GM19043 (cell line): ENCODE results near the gene ARNT2.

Experiments
- ATAC-seq: cut with Tn5 transposase; IDR thresholded peaks from one replicate; pipeline ENCODE4 v1.9.1; 2021; ENCODE audit warnings: low read depth; ENCODE audit not compliant: unreplicated experiment

Gene ARNT2

DNA sequence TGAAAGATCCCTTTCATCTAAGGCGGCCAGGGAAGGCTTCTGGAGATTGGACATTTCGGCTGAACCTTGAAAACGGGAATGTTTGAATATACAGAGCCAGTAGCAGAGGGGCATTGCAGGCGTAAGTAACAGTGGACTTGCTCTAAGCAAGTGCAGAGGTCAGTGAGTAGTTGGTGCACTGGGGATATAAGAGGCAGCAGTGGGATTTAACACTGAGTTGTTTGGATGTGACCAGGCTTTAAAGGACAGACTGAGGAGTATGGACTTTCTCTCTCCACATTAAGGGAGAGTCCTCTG lies 1.3 kb downstream of the ARNT2 start:
- no peak for ATAC-seq

DNA sequence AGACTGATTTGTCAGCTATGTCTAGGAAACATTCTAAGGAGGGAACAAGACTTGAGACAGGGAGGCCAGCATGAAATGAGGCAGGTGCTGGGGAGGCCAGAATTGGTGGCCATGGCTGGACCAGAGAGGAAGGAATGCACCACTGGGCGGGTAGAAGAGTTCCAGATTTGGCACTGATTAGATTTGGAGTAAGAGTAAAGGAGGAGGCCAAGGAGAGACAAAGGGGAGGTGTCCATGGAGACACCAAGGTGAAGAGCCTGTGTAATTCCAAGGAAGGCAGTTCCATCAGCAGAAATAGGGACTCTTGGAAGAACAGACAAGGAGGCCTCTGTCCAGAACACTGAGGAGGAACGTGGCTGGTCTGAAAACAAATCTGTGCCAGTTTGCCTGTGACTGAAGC lies 1.8 kb downstream of the ARNT2 start:
- ATAC-seq: no peak

DNA sequence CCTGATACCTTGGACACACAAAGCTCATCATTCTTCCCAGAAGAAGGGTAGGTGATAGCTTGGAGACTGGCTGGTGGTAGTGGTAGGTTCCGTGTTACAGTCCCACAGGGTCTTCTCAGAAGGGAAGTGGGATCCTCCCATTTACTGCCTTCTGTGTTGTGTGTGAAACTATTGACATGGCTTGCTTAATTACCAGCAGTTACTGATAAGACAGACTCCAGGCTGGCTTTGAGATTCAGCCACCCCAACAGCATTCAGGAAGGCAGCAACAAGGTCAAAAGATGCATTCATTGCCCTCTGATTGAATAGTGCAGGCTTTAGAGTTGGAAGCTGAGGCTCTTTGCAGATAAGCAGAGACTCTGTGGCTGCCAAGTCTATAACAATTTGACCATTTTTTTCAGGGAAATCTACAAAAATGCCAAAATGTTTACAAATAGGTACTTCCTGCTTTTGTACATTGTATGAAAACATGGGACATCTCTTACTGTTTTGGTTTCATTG lies 7.7 kb downstream of the ARNT2 start:
- no peak for ATAC-seq

DNA sequence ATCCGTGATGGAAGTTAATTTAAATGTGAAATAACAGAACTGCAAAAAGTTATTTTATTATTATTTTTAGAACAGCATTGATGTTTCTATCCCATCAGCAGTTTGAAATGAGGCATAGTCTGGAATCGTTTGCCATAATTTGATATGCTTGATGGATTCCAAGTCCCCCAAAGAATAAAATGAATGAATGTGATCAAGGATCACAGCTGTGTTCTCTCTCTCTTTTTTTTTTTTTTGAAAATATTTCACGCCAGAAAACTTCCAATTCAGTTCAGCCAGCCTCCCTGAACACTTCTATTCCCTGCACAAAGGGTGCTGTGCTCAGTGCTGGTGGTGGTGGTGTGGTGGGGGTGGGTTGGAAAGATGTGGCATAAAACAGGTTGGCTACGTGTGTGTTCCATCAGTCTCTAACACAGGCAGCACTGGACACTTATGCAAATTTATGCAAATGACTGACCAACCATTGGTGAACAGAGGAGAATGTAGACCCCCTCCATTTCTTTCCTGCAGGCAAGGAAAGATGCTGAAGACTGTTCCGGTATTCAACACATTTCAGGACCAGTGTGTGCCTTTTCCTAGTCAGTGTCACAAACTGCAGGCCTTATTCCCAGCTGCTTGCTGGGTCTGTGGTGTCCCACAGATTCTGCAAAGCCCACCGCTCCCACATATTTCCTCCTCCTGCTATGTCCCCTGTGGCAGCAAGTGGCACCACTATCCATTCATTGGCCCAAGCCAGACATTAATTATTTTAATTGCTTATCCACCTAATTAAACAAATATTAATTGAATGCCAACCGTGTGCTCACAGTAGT lies 10.6 kb downstream of the ARNT2 start:
- ATAC-seq: no peak

DNA sequence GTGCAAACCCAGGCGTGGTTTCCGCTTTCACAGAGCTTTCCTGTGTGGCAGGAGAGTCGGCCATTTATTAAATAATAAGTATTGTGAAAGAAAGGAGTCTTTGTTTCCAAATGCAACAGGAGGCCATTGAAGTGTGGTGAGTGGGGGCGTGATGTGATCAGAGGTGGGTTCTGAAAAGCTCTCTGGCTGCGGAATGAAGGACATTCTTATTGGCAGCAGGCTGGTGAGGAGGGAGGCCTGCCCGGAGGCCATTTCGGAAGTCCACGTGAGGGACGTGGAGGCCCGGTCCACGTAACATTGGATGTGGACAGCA lies 11.1 kb downstream of the ARNT2 start:
- ATAC-seq: no peak

DNA sequence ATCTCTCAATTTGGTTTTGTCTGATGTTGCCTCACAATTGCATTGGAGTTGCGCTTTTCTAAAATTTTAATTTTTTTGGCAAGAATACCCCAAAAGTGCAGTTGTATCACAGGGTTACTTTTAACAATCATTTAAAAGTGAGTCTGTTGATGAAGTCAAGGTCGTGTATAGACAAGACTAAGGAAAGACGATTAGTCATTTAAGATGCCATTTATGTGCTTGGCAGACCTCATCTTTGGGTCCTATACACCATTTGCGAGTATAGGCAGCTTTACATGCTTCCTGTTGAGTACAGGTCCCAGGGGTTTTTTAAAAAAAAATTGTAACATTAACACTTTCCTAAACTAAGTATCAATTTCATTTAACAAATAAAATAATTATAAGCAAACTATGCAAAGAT lies 12.5 kb downstream of the ARNT2 start:
- no peak for ATAC-seq

DNA sequence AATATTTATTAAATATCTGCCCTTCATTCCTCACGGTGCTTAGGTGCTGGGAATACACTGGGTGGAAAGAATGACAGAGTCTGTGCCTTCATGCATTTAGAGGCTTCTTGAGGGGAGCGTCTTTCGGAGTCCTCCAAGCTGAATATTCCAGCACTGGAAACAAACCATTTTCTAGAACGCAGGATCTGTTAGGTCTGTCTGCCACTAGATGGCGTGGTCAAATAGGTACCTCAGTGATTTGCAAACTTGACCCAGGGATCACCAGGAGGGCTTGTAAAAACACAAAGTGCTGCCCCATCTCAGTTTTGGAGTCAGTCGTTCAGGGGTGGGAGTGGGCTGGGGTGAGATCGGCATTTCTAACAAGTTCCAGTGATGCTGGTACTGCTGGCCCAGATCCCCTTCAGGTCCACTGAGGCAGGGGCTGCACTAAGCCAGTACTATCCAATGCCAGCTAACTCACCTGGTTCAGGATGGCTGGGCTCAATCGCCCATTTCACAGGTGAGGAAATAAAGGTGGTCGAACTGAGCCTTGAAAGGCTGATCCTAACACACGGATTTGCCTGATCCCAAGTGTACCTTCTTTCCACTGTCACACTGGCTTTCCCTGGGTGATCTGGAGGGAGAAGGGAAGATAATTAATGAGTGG lies 14.8 kb downstream of the ARNT2 start:
- ATAC-seq: no peak

DNA sequence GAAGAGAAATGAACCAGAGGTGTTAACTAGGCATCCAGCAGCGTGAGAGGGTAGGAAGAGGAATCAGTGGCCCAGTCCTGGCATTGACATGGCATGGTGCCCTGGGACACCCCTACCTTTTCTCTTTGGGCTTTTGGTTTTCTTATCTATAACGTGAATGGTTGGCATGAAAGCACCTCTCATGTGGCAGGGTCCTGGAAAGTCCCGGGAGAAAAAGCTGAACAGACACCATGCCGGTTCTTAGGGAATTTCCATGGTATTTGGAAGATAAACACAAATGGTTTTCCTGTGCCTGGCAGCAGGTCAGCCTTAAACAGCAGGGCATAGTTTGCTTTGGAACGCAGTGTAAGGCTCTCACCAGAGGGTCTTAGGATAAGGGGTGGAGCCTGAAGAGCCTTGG lies 15.4 kb downstream of the ARNT2 start:
- no peak for ATAC-seq

DNA sequence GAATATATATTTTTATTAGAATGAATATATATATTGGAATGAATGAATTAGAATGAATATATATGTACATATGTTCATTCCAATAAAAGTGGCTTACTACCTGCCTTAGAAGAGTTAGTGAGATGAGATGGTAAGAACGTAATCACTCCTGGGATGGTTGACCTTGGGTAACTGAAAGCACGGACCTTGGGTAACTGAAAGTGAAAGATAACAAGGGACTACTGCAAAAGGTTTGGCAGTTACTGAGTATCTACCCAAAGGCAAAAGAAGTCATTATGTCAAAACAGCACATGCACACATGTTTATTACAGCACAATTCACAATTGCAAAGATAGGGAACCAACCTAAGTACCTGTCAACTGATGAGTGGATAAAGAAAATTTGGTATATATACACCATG lies 16.5 kb downstream of the ARNT2 start:
- no peak for ATAC-seq

DNA sequence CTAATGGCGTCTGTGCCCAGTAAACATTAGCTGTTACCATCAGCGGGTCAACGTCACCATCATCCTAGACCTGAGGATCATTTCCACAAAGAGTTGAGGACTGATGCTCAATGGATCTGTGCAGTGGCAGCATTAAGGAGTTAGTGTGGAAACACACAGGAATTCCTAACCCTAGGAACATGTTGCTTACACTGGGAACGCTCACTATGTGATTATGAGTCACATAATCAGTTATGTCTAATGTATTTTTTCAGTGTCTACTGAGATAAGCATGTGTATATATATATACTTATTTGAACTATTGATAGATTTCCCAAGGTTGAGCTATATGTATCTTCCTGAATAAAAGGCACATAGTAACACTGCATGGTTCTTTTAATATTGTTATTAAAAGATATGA lies 19.0 kb downstream of the ARNT2 start:
- no peak for ATAC-seq

DNA sequence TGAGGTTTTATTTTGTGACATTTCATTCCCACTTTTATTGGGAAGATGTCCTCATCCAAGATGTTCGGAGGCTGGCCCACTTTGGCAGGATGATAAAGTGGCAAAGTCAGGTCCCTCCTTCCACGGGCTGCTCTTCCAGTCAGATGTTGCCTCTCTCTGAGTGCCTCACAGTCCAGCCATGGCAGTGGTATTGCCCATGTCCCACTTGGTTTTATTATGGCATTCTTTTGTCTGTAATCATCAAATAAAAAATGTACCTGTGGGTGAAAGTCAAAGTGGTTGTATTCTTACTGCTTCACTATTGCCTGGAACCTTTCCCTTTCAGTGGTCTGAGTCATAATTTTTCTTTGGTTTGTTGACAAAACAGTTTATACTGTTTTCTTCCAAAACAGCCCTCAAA lies 20.2 kb downstream of the ARNT2 start:
- no peak for ATAC-seq

DNA sequence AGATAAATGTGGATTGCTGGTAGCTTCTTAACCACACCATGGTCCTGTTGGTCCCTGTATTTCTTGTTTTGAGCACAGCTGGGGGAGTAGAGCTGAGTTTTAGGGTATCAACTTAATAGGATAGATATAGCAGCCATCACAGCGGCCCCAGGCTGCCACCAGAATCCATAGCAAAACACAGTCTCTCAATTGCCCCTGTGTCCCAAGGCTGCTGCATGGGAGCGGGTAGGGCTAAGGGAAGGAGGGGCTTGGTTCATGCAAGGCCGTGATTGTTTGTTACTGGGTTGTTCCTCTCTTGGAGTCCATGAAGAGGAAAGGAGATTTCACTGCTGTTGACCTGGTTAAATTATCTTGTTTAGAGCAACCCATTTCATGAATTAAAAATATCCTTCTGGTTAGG lies 22.1 kb downstream of the ARNT2 start:
- ATAC-seq: no peak

DNA sequence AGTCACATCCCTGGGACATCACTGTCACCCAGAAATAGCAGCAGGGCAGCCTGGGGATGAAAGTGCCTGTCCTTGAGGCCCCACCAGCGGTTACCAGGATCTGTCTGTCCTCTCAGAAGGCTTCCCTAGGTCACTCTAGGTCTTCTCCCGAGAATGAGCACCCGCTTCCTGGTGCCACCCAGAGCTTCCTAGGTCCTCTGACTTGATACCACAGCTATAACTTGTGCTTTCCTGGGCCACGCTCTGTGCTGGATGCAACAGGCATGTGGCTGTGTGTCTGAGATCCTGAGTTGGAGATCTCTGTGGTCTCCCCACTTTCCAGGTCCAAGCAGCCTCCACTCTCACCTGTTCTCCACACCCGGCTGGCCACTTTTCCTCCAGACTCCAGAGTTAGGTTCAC lies 25.8 kb downstream of the ARNT2 start:
- no peak for ATAC-seq

DNA sequence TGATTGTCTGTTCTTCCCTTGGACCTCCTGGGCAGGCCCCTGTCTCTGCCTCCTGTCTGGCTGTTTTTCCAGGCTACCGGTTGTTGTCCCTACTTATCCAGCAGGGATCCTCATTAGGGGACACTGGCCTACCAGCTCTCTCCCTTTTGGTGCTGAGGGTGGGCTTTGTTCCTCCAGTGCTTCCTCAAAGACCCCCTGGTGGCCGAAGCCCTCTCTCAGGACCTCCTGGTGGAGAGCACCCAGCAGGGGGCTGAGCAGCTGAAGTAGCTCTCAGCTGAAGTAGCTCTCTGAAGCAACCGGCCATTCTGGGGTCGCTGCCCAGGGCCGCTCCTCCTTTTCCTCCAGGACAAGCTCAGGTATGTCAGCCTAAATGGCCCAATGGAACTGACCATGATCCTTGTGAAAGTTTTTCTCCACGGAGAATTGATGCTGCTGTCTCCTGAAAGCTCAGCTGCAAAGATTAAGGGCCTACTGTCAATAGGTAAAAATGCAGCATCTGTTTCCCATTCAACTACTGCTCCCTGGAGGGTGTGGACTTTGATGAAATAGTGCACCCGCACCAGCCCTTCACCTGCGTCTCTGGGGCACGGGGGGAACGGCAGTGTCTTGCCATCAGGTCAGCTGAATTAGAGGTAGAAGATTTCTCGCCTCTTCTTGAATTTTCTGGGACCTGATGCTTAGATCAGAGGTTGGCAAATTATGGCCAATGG lies 27.6 kb downstream of the ARNT2 start:
- ATAC-seq: no peak

DNA sequence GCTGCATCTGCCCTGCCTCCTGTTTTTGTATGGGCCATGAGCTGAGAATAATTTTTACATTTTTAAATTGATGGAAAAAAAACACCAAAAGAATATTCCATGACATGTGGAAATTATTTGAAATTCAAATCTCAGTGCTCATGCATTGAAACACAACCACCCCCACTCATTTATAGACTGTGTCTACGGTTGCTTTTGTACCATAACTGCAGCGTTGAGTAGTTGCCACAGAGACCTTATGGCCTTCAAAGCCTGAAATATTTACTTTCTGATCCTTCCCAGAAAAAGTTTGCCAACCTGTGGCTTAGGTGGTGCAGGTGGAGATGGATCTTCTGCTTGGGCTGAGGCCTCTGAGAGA lies 28.1 kb downstream of the ARNT2 start:
- no peak for ATAC-seq

DNA sequence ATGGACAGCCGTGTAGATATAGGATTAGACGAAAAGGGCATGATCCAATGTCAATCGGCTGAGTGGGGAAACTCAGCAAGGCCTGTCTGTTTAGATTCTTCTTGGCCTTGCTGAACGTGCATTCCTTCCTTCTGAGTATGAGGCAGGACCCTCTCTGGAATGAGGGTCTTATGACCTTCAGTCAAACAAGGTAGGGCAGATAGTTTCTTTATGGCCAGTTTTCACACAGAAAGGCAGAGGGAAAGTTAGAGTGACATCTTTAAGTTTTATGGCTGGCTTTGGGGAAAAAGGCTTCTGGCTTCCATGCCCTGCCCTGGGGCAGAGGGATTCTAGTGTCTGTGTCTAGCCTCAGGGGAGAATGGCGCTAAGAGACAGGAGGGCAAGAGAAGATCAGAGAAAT lies 29.7 kb downstream of the ARNT2 start:
- no peak for ATAC-seq

DNA sequence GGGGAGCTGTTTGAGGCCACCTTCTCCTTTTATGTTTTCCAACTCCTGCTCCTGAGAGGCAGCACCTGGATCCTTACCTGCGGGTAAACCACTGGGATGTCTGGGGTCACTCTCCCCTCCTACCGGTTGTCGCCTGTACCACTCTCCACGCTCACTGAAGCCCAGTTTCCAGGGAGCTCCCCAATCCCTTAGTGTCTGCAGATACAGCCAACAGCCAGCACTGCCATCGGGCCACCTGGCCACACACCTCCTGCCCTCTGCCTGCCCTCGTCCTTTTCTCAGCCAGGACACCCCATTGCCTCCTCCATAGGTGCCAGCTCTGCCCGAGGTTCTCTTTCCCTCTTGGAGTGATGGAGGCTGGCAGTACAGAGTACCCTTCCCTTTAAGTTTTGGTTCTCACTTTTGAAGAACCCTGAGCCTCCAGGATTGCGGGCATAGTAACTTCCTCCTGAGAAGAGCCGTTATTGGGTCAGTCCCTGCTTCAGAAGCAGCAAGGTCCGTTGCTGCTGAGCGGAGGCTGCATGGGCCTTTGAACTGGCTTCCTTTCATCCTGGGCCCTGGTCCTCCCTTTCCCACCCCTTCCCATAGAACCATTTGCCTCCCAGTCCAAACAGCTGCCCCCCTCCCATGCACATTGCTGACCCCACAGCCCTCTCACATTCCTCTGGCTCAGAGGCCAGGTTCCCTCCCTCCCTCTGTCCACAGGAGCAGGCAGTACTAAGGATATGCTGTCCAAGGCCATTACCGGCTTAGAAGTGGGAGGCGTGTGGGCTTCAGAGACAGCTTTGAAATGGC lies 30.9 kb downstream of the ARNT2 start:
- no peak for ATAC-seq

DNA sequence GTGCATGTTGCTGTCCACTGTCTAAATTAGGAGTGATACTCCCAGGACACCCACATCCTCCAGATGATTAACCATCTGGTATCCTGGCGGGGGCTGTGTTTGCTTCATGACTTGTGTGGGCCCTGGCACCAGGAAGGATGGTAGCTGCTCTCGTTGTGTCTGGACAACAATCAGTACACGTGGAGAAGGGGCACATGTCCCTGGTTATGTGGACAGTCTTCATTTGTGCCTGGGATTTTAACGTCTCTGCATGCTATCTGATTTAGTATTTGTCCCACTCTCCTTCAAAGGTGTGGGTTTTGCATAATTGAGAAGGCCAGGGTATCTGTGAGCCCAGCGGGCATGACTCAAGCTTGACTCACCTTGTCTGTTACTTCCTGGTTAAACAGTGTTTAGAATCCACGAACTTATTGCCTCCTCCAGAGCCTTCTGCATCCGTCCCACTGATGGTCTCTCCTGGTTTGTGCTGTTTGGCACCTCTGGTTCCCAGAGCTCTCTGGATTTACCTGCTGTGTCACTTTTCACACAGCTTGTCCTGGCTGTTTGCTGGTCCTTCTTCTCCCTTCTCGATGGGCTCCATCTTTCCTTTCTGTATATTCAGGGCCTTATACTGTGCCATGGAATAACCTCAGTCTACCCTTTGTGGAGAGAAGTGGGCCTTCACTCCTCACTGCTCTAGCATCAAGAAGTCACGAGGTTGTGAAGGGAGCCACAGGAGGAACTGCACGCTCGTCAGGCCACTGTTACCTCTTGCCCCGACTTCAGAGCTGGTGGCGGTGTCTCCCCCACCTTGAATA lies 32.5 kb downstream of the ARNT2 start:
- no peak for ATAC-seq

DNA sequence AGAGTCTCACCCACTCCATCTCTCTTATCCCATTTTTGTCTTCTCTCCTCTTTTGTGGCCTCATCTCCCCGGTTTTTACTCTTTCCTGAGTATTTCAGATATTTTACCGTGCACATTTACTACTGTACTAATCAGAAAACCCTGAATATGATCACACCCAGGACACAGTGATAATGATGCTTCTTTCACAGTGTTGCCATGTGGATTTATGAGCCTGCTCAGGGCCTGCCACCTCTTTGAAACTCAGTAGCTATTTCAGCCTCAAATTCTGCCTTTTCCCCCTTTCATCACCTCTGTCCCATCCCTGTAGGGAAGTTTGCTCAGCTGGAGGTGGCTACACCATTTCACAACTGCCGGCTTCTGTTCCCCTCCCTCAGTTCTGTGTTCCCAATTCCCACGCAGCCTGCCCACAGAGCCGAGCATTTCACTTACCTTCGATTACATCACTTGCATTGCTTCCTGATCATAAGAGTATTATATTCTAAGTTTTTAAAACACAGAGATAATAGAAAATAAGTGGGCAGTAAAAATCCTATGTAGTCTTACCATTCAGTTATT lies 33.2 kb downstream of the ARNT2 start:
- ATAC-seq: no peak

DNA sequence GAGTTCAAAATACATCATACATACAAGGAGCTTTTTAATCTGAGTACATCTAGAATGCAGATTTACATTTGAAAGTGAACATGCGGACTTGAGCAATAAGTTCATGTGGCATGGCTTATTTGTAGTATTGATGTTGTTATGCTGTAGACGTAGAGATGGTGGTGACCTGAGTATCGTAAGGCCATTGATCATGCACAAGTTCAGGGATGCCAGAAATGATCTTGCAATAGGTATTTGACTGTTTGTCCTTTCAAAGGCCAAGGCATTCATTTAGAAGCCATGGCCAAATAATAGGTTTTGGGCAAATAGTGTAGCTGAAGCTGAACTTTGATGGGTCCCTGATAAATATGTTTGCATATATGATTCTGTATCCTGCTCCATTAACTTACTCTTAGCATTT lies 35.0 kb downstream of the ARNT2 start:
- ATAC-seq: no peak
